KOPT-K1 (cell line): ENCODE results near the gene AQP7.
"Not testable (repeated sequence)": the region's sequence is repeated elsewhere in the genome, so short reads cannot be mapped to it uniquely, and the experiment has no call there.

Experiments
- H3K27ac ChIP-seq: fragments of 200-600 bp; sonication (generic); 2 replicates; pipeline ENCODE4 v1.5.1; 2016; ENCODE audit warnings: antibody characterized with exemption, mild to moderate bottlenecking, low read depth, low read length; ENCODE audit not compliant: poor library complexity, severe bottlenecking
- H3K36me3 ChIP-seq: fragments of 200-600 bp; sonication (generic); 2 replicates; pipeline ENCODE4 v1.5.1; 2017; ENCODE audit warnings: antibody characterized with exemption, mild to moderate bottlenecking, low read length, moderate library complexity; ENCODE audit not compliant: insufficient read depth
- H3K9me3 ChIP-seq: fragments of 200-600 bp; sonication (generic); 2 replicates; pipeline ENCODE4 v1.5.1; 2017; ENCODE audit warnings: antibody characterized with exemption, low read length, mild to moderate bottlenecking; ENCODE audit not compliant: insufficient read depth, poor library complexity, severe bottlenecking

AQP7 gene

DNA sequence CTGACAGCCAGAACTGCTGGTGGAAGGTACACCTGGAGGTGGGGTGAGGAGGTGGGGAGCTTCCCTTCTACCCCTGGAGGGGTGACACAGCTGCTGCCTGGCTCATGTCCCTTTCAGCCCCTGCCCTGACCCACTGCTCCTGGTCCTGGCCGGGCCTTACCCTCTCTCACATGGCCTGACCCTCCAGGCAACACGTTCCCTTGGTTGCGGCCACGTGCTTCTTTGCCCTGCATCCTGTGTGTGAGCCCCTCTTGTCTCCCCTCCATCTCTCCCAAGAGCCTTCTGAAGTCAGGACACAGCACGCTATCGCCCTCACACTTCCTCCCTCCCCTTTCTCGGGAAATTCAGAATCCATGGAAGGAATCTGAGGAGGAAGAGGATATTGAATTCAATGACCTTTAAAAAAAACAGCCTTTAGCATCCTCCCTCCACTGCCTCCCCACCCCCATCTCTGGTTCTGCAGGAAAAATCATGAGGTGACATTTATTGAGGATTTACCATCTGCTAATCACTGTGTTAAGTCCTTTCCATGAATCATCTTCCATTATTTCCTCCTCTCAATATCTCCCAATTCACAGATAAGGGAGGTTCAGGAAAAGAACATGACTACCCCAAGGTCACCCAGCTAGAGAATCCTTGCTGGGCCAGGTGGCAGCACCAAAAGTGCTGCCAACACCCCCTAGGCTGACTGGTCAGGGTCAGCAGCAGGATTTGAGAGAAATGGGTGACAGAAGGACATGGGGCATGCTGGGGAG is 36.7 kb upstream of the AQP7 start:
- Histone ChIP-seq H3K9me3 (no peaks in the 10 kb centered on the region), H3K27ac (no peak overlapping the region), H3K36me3 (peaks cover 42% of the 10 kb centered on the region)

DNA sequence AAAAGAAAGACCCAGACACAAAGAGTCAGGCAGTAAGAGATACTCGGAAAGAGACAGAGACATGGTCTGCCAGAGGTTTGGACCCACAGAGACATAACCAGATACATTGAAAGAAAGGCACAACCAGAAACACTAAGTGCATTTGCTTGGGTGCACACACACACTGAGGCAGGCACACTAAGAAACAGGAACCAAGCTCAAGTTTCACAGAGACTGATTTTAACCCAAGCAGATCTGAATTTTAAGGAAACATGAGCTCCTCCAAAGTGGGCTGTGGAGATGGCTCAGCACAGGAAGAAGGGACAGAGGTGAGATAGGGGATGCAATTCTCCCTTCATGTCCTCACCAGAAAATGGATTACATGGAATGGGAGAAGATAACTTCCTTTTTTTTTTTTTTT is 35.5 kb upstream of the AQP7 start:
- peaks cover 30% of the 10 kb centered on the region for H3K36me3 ChIP-seq
- no peak overlapping the region for H3K27ac ChIP-seq
- no peaks in the 10 kb centered on the region for H3K9me3 ChIP-seq

DNA sequence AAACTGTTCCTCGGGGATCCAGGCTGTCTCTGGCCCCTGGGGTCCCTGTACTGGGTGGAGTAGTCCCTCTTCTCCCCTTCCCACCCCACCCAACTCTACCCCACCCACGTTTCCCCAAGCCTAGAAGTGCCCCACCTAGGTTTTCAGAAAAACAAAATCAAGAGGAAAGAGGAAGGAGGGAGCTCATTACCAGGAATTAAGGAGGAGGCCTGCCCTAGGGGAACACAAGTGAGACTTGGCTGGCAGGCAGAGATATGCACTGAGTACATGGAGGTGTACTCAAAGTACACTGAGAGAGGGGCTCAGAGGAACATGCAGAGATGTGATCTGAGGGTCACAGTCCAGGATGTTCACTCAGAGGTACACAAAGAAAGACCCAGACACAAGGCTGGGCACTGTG is 34.8 kb upstream of the AQP7 start:
- Histone ChIP-seq H3K9me3 (no peaks in the 10 kb centered on the region), H3K27ac (no peak overlapping the region), H3K36me3 (peaks cover 23% of the 10 kb centered on the region)

DNA sequence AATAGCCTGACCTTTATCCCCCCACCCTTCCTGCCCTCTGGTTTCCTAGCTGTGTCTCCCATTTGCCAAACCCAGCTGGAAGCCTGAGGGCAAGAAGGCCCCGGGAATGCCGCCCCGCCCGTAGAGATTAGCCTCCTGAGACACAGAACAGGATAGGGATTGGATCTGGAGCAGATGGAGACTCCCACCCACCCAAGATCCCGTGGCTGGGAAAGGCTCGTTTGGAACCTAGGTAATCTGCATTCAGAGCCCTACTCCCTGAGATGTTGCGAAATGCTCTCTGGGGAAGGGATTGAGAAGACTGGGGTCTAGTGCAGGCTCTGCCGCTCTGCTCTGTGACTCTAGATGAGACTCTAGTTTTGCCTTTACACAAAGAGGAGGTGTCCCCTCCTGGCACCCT is 34.1 kb upstream of the AQP7 start:
- no peak overlapping the region for H3K27ac ChIP-seq
- H3K9me3 ChIP-seq: no peaks in the 10 kb centered on the region

DNA sequence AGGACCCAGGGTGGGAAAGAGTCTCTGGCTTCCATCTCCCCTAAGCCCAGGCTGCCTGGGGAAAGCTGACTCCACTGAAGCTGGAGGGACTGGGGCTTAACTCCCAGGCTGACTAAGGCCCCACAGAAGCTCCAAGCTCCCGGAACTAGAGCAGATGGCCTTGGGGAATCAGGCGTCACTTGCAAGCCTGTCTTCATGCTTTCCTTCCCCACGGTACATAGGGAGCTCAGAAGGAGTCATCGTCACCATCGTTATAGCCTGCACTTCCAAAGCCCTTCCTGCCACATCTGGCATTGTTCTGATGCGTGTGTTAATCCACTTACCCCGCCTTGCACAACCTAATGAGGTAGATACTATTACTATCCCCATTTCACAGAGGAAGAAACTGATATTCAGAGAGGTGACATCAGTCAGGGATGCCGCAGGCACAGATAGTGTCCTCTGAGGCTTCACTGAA is 33.5 kb upstream of the AQP7 start:
- peaks cover 11% of the 10 kb centered on the region; the same call in 1 of the 2 replicates for H3K36me3 ChIP-seq
- no peak overlapping the region for H3K27ac ChIP-seq
- no peaks in the 10 kb centered on the region for H3K9me3 ChIP-seq

More for the DNA sequence above, 34.1 kb upstream of the AQP7 start:
- H3K36me3 ChIP-seq: peaks cover 15% of the 10 kb centered on the region

DNA sequence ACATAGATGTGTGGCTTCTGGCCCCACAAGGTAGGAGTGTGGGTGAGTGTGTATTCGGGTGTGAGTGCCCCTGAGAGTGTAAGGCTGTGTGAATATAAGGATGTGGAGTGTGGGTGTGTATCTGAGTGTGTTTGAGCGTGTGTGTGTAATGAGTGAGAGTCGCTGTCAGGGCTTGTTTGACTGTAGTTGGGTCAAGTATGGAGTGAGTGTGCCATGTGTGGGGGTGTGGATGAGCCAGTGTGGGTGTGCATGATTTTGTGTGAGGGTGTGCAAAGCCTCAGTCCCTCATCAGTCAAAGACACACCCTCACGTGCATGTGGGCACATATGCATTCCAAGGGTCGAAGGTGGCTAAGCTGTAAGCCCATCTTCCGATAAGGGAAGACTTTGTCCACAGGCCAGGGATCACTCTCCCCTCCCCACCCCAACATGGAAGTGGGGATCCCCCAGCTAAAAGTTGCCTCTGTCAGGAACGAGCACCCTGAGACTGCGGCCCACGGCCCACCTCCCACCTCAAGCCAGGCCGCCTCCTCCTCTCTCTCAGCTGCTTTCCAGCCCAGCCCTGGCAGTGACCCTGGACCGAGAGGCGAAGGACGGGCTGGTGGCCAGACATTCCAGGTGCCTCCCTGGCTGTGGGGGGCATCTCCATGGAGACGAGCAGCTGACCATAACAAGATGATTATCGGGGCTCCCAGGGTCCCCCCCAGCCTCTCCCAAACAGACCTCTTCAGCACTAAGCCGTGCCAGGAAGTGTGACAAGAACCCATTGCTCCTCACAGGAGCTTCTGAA is 32.1 kb upstream of the AQP7 start:
- no peak overlapping the region for H3K27ac ChIP-seq
- no peaks in the 10 kb centered on the region for H3K36me3 ChIP-seq
- no peaks in the 10 kb centered on the region for H3K9me3 ChIP-seq

DNA sequence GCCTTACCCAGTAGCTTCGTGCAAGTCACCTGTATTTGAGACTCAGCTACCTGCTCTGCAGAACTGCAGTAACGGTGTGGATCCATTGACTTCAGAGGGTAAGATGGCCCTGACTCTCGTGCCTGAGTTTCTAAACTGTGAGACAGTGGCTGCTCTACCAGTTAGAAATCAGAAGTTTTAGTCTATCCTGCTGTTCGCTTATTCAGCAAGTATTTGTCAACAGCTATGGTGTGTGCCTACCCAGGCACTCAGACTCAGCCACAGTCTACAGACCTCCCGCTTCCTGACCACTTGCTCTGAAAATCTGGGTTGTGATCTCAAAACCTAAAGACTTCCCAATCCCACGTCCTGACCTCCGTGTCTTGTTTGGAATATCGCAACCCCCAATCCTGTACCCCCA is 31.5 kb upstream of the AQP7 start:
- H3K27ac ChIP-seq: no peak overlapping the region
- no peaks in the 10 kb centered on the region for H3K36me3 ChIP-seq
- no peaks in the 10 kb centered on the region for H3K9me3 ChIP-seq

DNA sequence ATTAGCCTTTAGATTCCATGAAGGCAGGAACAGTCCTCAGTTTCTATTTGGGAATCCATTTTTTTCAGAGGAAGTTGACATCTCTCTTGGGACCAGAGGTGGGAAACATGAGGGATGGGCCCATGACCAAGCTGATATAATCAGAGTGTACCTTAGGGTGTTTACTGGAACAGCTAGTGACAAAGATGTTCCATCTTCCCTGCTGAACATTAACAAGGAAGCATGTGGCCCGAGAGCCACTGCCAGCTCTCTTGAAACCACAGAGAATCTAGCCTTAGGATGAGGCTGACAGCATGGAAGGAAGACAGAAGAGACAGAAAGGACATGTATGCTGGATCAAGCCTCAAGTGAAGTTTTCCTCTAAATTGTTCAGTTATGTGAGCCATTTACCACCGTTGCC is 29.1 kb upstream of the AQP7 start:
- Histone ChIP-seq H3K27ac (no peak overlapping the region), H3K9me3 (no peaks in the 10 kb centered on the region), H3K36me3 (no peaks in the 10 kb centered on the region)

DNA sequence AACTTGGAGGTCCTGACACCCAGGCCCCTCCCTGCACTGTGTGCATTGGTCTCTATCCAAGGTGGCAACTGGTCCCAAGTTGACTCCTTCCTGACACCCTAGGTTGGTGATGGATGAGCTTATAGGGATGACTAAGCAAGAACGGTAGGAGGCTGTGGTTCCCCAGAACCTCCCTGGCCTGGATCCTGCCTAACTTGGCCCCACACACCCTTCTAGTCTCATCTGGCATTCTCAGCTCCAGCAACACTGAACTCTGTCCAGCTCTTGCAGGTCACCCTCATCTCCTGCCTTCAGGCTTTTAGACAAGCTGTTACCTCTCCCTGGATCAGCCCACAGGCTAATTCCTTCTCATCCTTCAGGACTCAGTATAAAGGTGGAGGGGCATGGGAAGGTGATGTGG is 28.6 kb upstream of the AQP7 start:
- Histone ChIP-seq H3K9me3 (no peaks in the 10 kb centered on the region), H3K27ac (no peak overlapping the region)

DNA sequence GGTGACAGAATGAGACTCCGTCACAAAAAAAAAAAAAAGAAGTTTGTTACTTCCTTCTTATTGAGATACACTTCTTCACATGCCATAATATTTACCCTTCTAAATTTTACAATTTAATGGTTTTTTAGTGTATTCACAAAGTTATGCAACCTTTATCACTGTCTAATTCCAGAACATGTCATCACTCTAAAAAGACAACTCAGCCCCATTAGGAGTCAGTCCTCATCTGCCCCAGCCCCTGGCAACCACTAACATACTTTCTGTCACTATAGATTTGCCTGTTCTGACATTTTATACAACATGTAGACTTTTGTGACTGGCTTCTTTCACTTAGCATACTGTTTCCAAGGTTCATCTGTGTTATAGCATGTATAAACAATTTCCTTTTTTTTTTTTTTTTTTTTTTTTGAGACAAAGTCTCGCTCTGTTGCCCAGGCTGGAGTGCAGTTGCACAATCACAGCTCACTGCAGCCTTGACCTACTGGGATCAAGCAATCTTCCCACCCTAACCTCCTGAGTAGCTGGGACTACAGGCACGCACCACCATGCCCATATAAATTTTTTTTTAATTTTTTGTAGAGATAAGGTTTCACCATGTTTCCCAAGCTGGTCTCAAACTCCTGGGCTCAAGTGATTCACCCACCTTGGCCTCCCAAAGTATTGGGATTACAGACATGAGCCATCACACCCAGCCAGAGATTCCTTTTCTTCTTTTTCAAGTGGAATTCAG is 27.1 kb upstream of the AQP7 start:
- Histone ChIP-seq H3K27ac (no peak overlapping the region), H3K9me3 (no peaks in the 10 kb centered on the region), H3K36me3 (no peaks in the 10 kb centered on the region)

More for the DNA sequence above, 28.6 kb upstream of the AQP7 start:
- H3K36me3 ChIP-seq: no peaks in the 10 kb centered on the region

DNA sequence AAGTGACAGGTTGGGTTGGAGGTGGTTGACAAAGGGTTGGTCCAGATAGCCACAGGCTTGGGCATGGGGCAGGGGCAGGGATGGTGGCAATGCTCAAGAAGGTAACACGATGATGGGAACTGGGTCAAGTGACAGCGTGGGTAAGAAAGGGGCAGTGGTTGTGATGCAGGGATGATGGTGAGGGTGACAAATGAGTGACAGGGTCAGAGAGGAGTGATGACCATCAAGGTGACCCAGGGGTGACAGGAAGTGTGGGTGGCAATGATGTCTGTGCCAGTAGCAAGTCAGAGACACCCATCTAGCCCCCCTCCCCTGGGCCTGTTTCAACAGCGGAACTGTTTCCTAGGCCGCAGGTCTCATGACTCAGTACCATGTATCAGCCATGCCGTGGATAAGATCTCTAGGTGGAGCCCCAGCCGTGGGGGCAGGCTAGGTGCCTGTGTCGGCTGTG is 24.5 kb upstream of the AQP7 start:
- no peak overlapping the region for H3K27ac ChIP-seq

DNA sequence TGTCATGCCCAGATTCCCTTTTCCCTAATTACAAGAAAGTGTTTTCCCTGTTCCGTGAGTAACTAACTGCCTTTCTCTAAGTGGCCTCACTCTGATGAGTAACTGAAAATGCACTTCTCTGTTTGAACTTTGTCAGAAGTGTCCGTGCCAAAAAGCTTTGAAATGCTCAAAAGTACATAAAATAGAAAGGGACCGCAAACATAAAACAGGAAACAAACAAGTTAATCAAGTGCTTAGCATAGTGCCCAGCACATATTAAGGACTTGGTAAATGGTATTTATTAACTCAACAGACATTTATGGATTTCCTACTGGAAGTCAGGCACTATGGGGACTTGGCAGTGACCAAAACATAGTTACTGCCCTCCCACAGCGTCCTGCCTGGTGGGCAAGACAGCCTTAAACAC is 22.8 kb upstream of the AQP7 start:
- H3K27ac ChIP-seq: no peak overlapping the region

More for the DNA sequence above, 24.5 kb upstream of the AQP7 start:
- H3K36me3 ChIP-seq: no peaks in the 10 kb centered on the region
- no peaks in the 10 kb centered on the region for H3K9me3 ChIP-seq

DNA sequence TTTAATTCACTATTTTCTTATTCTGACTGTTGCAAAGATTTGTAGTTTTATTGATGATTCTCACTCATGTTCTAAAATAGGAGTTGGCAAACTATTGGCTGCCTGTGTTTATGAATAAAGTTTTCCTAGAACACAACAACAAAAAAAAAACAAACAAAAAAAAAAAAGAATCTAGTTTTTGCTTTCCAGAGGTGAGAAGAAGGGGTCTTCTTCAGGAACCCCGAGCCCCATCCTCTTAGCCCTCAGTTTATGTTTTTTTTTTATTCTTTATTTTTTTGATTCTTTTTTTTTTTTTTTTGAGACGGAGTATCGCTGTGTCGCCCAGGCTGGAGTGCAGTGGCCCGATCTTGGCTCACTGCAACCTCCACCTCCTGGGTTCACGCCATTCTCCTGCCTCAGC is 22.1 kb upstream of the AQP7 start:
- not testable (repeated sequence) for H3K27ac ChIP-seq, H3K9me3 ChIP-seq, H3K36me3 ChIP-seq

More for the DNA sequence above, 22.8 kb upstream of the AQP7 start:
- no peaks in the 10 kb centered on the region for H3K9me3 ChIP-seq
- H3K36me3 ChIP-seq: no peaks in the 10 kb centered on the region

DNA sequence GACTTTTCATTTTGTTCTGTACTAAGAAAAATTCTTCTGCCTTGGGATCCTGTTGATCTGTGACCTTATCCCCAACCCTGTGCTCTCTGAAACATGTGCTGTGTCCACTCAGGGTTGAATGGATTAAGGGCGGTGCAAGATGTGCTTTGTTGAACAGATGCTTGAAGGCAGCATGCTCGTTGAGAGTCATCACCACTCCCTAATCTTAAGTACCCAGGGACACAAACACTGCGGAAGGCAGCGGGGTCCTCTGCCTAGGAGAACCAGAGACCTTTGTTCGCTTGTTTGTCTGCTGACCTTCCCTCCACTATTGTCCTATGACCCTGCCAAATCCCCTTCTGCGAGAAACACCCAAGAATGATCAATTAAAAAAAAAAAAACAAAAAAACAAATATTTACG is 21.7 kb upstream of the AQP7 start:
- H3K9me3 ChIP-seq, H3K36me3 ChIP-seq, H3K27ac ChIP-seq: not testable (repeated sequence)

DNA sequence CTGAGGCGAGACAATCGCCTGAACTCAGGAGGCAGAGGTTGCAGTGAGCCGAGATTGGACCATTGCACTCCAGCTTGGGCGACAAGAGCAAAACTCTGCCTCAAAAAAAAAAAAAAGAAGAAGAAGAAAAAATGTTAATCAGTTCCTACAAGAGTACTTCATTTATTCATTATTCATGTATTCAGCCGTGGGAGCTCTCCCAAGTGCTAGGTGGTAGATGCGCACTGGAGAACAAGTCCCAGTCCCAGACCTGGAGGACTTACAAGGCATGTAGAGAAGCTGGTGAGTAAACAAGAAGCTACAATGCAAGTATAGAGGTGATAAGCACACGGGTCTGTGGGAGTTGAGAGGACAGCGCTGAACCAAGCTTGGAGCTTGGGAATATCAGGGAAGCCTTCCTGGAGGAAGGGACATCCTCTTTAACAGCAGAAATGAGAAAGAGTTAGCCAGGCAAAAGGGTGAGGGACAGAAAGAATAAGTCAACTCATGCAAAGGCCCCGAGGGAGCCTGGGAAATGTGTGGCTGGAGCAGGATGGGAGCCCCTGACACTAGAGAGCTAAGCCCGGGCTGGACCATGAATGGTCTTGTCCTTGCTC is 17.4 kb upstream of the AQP7 start:
- Histone ChIP-seq H3K27ac (no peak overlapping the region), H3K9me3 (no peaks in the 10 kb centered on the region), H3K36me3 (no peaks in the 10 kb centered on the region)
